K562 (cell line): ENCODE data around the gene SOCS3. TPM values are rescaled to one million over a fixed set of nuclear protein-coding genes. Genes with fewer than 3 reads are reported as not detected.
A peak's percentile ranks its signal among the peaks of the same experiment; 100 is the strongest.

Experiments used
- ATAC-seq: fragments of 200-7000 bp; cut with Tn5 transposase; 3 replicates; pipeline ENCODE4 v1.9.1; 2020; ENCODE audit warnings: moderate library complexity
- BruUV-seq: library from RNA; stranded (reverse); fragments of 400-500 nt; replicated peaks from 2 replicates; lab custom pipeline; 2021; lab: Mats Ljungman, UMichigan
- CTCF ChIA-PET: fragments of 300-600 bp; formaldehyde crosslinking; extraction: SDS; loops from one replicate; lab custom pipeline; 2021; ENCODE audit warnings: low intra/inter-chr PET ratio; lab: Yijun Ruan, JAX
- POLR2A ChIA-PET: fragments of 300-600, 350-650 bp; sonication (Branson Sonifier 250); formaldehyde crosslinking; extraction: SDS; loops from one replicate; lab custom pipeline; 2021; ENCODE audit warnings: antibody characterized with exemption, inconsistent platforms; lab: Yijun Ruan, JAX
- DNase-seq, 4 experiments: peaks; one replicate each; pipeline versions ENCODE4 v3.0.0 to v3.0.0-alpha.2; 2011 to 2018; ENCODE audit warnings: low spot score in 3 of 4, mixed read lengths in 3 of 4; ENCODE audit errors: extremely low read depth in 1 of 4
- FAIRE-seq: peaks from 2 replicates; lab custom pipeline; 2011; peaks lifted over from hg19 to GRCh38; lab: Jason Lieb, UNC
- H2AFZ ChIP-seq: 2 replicates; pipeline ENCODE4 v1.6.0; 2011; ENCODE audit warnings: low read depth, low read length, control low read depth, inconsistent platforms
- H3K27ac ChIP-seq: fragments of 200-600 bp; 3 replicates; pipeline ENCODE4 v1.8.0; 2011; ENCODE audit warnings: low read depth, mild to moderate bottlenecking, control low read depth, inconsistent platforms, low read length, moderate library complexity, mixed read lengths; ENCODE audit errors: extremely low read depth
- H3K27me3 ChIP-seq, 2 experiments: fragments of 300-600 bp in 1 of 2; 2 replicates in 1 of 2; 3 replicates in 1 of 2; pipeline versions ENCODE4 v1.6.0 to v1.8.0; 2011; ENCODE audit warnings: inconsistent platforms in 2 of 2, low read length in 2 of 2, mild to moderate bottlenecking in 1 of 2, mixed read lengths in 1 of 2, moderate library complexity in 1 of 2; ENCODE audit not compliant: control insufficient read depth in 2 of 2, insufficient read depth in 2 of 2
- H3K36me3 ChIP-seq: fragments of 300-600 bp; 3 replicates; pipeline ENCODE4 v1.8.0; 2011; ENCODE audit warnings: mild to moderate bottlenecking, low read length, inconsistent platforms; ENCODE audit not compliant: control insufficient read depth, insufficient read depth
- H3K4me1 ChIP-seq, 2 experiments: fragments of 200-600 bp in 1 of 2; replicated peaks in 1 of 2; 2 replicates in 1 of 2; 3 replicates in 1 of 2; pipeline versions ENCODE4 v1.5.1 to v1.8.0; 2011; ENCODE audit warnings: inconsistent platforms in 2 of 2, low read length in 2 of 2, mild to moderate bottlenecking in 1 of 2, mixed read lengths in 1 of 2, moderate library complexity in 1 of 2; ENCODE audit not compliant: control insufficient read depth in 2 of 2, insufficient read depth in 2 of 2
- H3K4me2 ChIP-seq: 2 replicates; pipeline ENCODE4 v1.6.1; 2011; ENCODE audit warnings: low read length, control low read depth, inconsistent platforms, mixed read lengths; ENCODE audit not compliant: insufficient read depth
- H3K4me3 ChIP-seq: fragments of 200-600 bp; sonication (generic), shearing (Covaris generic); 2 replicates; pipeline ENCODE4 v1.5.1; 2016; ENCODE audit warnings: control low read depth, inconsistent platforms
- H3K79me2 ChIP-seq: fragments of 200-600 bp; 3 replicates; pipeline ENCODE4 v1.8.0; 2011; ENCODE audit warnings: low read length, inconsistent platforms; ENCODE audit not compliant: control insufficient read depth, insufficient read depth
- H3K9ac ChIP-seq, 2 experiments: 2 replicates each; pipeline versions ENCODE4 v1.6.0 to v1.6.1; 2011; ENCODE audit warnings: low read depth in 2 of 2, low read length in 2 of 2, control low read depth in 1 of 2, inconsistent platforms in 1 of 2, mild to moderate bottlenecking in 1 of 2, mixed read lengths in 1 of 2; ENCODE audit not compliant: insufficient read depth in 1 of 2
- H3K9me1 ChIP-seq: one replicate; pipeline ENCODE4 v1.6.0; 2011; ENCODE audit warnings: inconsistent platforms, mild to moderate bottlenecking, low read length, moderate library complexity; ENCODE audit not compliant: control insufficient read depth, insufficient read depth
- H3K9me3 ChIP-seq: replicated peaks from 2 replicates; pipeline ENCODE4 v1.5.1; 2011; ENCODE audit warnings: low read depth, low read length, inconsistent platforms; ENCODE audit not compliant: control insufficient read depth, insufficient read depth
- H4K20me1 ChIP-seq: replicated peaks from 2 replicates; pipeline ENCODE4 v1.6.1; 2011; ENCODE audit warnings: low read length, inconsistent platforms, mixed read lengths; ENCODE audit not compliant: control insufficient read depth, insufficient read depth
- CREM ChIP-seq: IDR thresholded peaks from 2 replicates; pipeline ENCODE4 v1.6.1; 2014; ENCODE audit warnings: antibody characterized with exemption, low read depth
- FOSL1 ChIP-seq: fragments of 200-800 bp; sonication (Bioruptor generic); conservative IDR thresholded peaks from 2 replicates; pipeline ENCODE4 v1.6.1; 2016; ENCODE audit warnings: missing genetic modification characterization, missing compliant biosample characterization
- IFI16 ChIP-seq: fragments of 250-450 bp; sonication (Bioruptor Pico); IDR thresholded peaks from 2 replicates; pipeline ENCODE4 v2.1.2; 2022; ENCODE audit warnings: mild to moderate bottlenecking, inconsistent platforms
- NR2F6 ChIP-seq: fragments of 450-650 bp; formaldehyde crosslinking; IDR thresholded peaks from 2 replicates; pipeline ENCODE4 v1.4.0; 2020; ENCODE audit warnings: mild to moderate bottlenecking
- RFX5 ChIP-seq: IDR thresholded peaks from 2 replicates; pipeline ENCODE4 v1.6.1; 2011; ENCODE audit warnings: low read depth, mild to moderate bottlenecking, improper control_type of control experiment, low read length
- TRIM28 ChIP-seq: fragments of 450-650 bp; IDR thresholded peaks from 2 replicates; pipeline ENCODE4 v1.6.1; 2017
- ZC3H4 ChIP-seq: sonication (generic); formaldehyde crosslinking; IDR thresholded peaks from 2 replicates; pipeline ENCODE4 v1.9.0; 2021; ENCODE audit warnings: missing genetic modification reagents, borderline replicate concordance
- ZNF280A ChIP-seq: fragments of 450-650 bp; IDR thresholded peaks from 2 replicates; pipeline ENCODE4 v1.6.1; 2018; ENCODE audit warnings: mild to moderate bottlenecking, low read depth; ENCODE audit not compliant: partially characterized antibody
- ZNF316 ChIP-seq: fragments of 450-650 bp; IDR thresholded peaks from 2 replicates; pipeline ENCODE4 v1.6.1; 2016
- ZNF740 ChIP-seq, 3 experiments: fragments of 200-800 bp in 1 of 3; sonication (Bioruptor generic) in 1 of 3; sonication (generic) in 1 of 3; formaldehyde crosslinking in 1 of 3; IDR thresholded peaks; 2 replicates each; pipeline versions ENCODE4 v1.6.1 to v1.8.0; 2016 to 2022; ENCODE audit warnings: mild to moderate bottlenecking in 2 of 3, missing compliant biosample characterization in 2 of 3, missing genetic modification characterization in 2 of 3, missing genetic modification reagents in 1 of 3
- ZNF764 ChIP-seq: fragments of 250-450 bp; sonication (Bioruptor Pico); IDR thresholded peaks from 2 replicates; pipeline ENCODE4 v1.4.0; 2020; ENCODE audit warnings: low read depth, mild to moderate bottlenecking, moderate library complexity
- WGBS: fragments of 100-300 bp; shearing (Covaris generic); methylation state at CpG from one replicate; pipeline ENCODE4 v1.1.6; 2016; ENCODE audit warnings: low coverage, mixed read lengths; ENCODE audit not compliant: insufficient coverage; ENCODE audit errors: missing lambda C conversion rate; 5-methylcytosine and 5-hydroxymethylcytosine counted together
- in situ Hi-C: fragments of 300-500 bp; cut with MboI; formaldehyde crosslinking; loops from 4 replicates; pipeline ENCODE4 v1.15.0; 2018; ENCODE audit warnings: inconsistent platforms, mixed read lengths
- intact Hi-C: fragments of 100-400 bp; cut with micrococcal nuclease; formaldehyde crosslinking; loops from 2 replicates; pipeline ENCODE4 v1.14.2; 2022
- polyA plus RNA-seq, 8 experiments: library from polyadenylated mRNA; depleted of rRNA in 4 of 8; stranded (reverse) in 5 of 8; unstranded in 3 of 8; fragments of >200 nt; fragmentation: Nextera tagmentation in 2 of 8; fragmentation: Illumina TruSeq in 1 of 8; extraction: Ambion mirVana in 2 of 8; extraction: Trizol in 1 of 8; gene quantifications; 2 replicates each; pipeline versions ENCODE4 v1.2.1 to v1.2.3, GENCODE V29; 2011 to 2014; ENCODE audit warnings: inconsistent platforms in 1 of 8, missing spikeins in 1 of 8
- total RNA-seq, 7 experiments: library from RNA; depleted of rRNA in 6 of 7; stranded (reverse); fragments of >200 nt in 6 of 7; fragmentation: Illumina TruSeq in 2 of 7; extraction: Trizol in 2 of 7; gene quantifications; 2 replicates each; pipeline versions ENCODE4 v1.2.1 to v1.2.3, GENCODE V29; 2011 to 2021; ENCODE audit warnings: low replicate concordance in 1 of 7

The SOCS3 gene
- total and polyA plus RNA-seq, 9 of the 15 experiments (the other 6 are each of a cell fraction or from before 2014, with no cell fraction given), result 0.56 to 38.9 (median 13.7) TPM

GRCh38 chr17:78384479-78385175, 24.8 kb upstream of the SOCS3 start:
- Histone ChIP-seq H4K20me1 (peaks cover 32% of the 10 kb centered on the region), H3K9ac (peak overlapping the region in 1 of 2 experiments; percentile 26; a peak in 1 of 4 replicates), H3K79me2 (peaks cover 93% of the 10 kb centered on the region), H3K27me3 (no peaks in the 10 kb centered on the region), H3K9me3 (no peaks in the 10 kb centered on the region), H3K4me3 (no peak overlapping the region), H3K4me2 (no peak overlapping the region), H3K27ac (no peak overlapping the region), H3K36me3 (peaks cover 41% of the 10 kb centered on the region; the same call in 2 of the 3 replicates), H3K4me1 (peaks cover 31 to 32% of the 10 kb centered on the region in 2 experiments), H3K9me1 (peaks cover 8% of the 10 kb centered on the region), H2AFZ (no peak overlapping the region)
- in situ Hi-C loops (no loop called here), intact Hi-C loops (no loop called here)
- WGBS, result 94% methylated on average over 22 of the region's 23 CpGs
- DNase-seq (no peak), ATAC-seq (no peak), FAIRE-seq (no peak)
- ChIA-PET POLR2A (interaction anchor here (1.0 kb wide), 1 partner anchor 17 kb away, joined by 3 read pairs; no protein-coding TSS in a partner anchor), CTCF (no interaction called here)
- no TSS peak for BruUV-seq
- TF ChIP-seq IFI16 (CRISPR knock-in tag) (no peak), ZNF280A (no peak), ZC3H4 (CRISPR knock-in tag) (no peak), NR2F6 (CRISPR knock-in tag) (no peak), TRIM28 (no peak), RFX5 (no peak), FOSL1 (tag) (no peak), ZNF316 (no peak), ZNF740 (CRISPR knock-in tag; IDR thresholded peaks at IDR 0.05) (no peak), ZNF740 (tag; IDR thresholded peaks at IDR 0.05) (no peak), CREM (no peak), ZNF764 (CRISPR knock-in tag) (no peak)
